Stimulated activated naive B cell treated with anti-CD40 and anti-IgM and Interleukin-4, amounts not matched to agents 10 μg/mL and 1 μg/mL and 100 μg/mL, for 72 hours (primary cell): Measurements from ENCODE around the gene NCAPG2.

ENCODE experiments used
- ATAC-seq, 2 donors: fragments of 150-1000 bp; cut with Tn5 transposase; replicated peaks; 2 replicates each; pipeline ENCODE4 v1.10.0; 2021; ENCODE audit warnings: moderate library complexity in 1 of 2
- DNase-seq: peaks from one replicate; pipeline ENCODE4 v3.0.0; 2021
- H3K27ac Mint-ChIP-seq: one replicate; pipeline ENCODE4 v1.8.0; 2022; ENCODE audit warnings: mild to moderate bottlenecking, mixed read lengths
- H3K27me3 Mint-ChIP-seq, 2 donors: one replicate each; pipeline ENCODE4 v1.8.0; 2022; ENCODE audit warnings: mixed read lengths in 2 of 2
- H3K36me3 Mint-ChIP-seq, 2 donors: one replicate each; pipeline ENCODE4 v1.8.0; 2022; ENCODE audit warnings: mixed read lengths in 2 of 2, mild to moderate bottlenecking in 1 of 2
- H3K4me1 Mint-ChIP-seq, 2 donors: one replicate each; pipeline ENCODE4 v1.8.0; 2022; ENCODE audit warnings: mixed read lengths in 2 of 2, mild to moderate bottlenecking in 1 of 2
- H3K4me3 Mint-ChIP-seq, 2 donors: one replicate each; pipeline ENCODE4 v1.8.0; 2022; ENCODE audit warnings: mild to moderate bottlenecking in 2 of 2, mixed read lengths in 2 of 2, moderate library complexity in 1 of 2
- H3K9me3 Mint-ChIP-seq, 2 donors: one replicate each; pipeline ENCODE4 v1.8.0; 2022; ENCODE audit warnings: mixed read lengths in 2 of 2, mild to moderate bottlenecking in 1 of 2

NCAPG2 gene

GRCh38 chr7:158588878-158589442, 115.6 kb downstream of the NCAPG2 start:
- H3K9me3 Mint-ChIP-seq = peaks cover 2 to 5% of the 10 kb centered on the region in 2 donors
- H3K4me3 Mint-ChIP-seq = peak overlapping the region; percentile 68 to 70
- H3K27me3 Mint-ChIP-seq = peaks cover 41 to 45% of the 10 kb centered on the region in 2 donors
- H3K27ac Mint-ChIP-seq = peak overlapping the region; percentile 6
- H3K36me3 Mint-ChIP-seq = peaks cover 0 to 3% of the 10 kb centered on the region in 2 donors
- peaks cover 11 to 16% of the 10 kb centered on the region in 2 donors for H3K4me1 Mint-ChIP-seq
- no peak for ATAC-seq
- DNase-seq = no peak

- peaks cover 11 to 16% of the 10 kb centered on the region in 2 donors for H3K4me1 Mint-ChIP-seq
- peak overlapping the region; percentile 68 to 70 for H3K4me3 Mint-ChIP-seq
- ATAC-seq (peak in 1 of 2 donors; percentile 10), DNase-seq (no peak)
- H3K9me3 Mint-ChIP-seq = peaks cover 5 to 6% of the 10 kb centered on the region in 2 donors
- peak overlapping the region; percentile 6 for H3K27ac Mint-ChIP-seq
- peaks cover 3% of the 10 kb centered on the region in 2 donors for H3K36me3 Mint-ChIP-seq
- H3K27me3 Mint-ChIP-seq = peaks cover 48 to 51% of the 10 kb centered on the region in 2 donors
These were observed 116.3 kb downstream of the NCAPG2 start for GRCh38 chr7:158588085-158588877.

- peaks cover 3% of the 10 kb centered on the region in 2 donors for H3K36me3 Mint-ChIP-seq
- peak within 1 kb of the TSS; percentile 6 for H3K27ac Mint-ChIP-seq
- DNase-seq (no peak), ATAC-seq (peak; percentile 76 to 80)
- peaks cover 11 to 16% of the 10 kb centered on the region in 2 donors for H3K4me1 Mint-ChIP-seq
- H3K4me3 Mint-ChIP-seq = peak within 1 kb of the TSS; percentile 68 to 70
- H3K27me3 Mint-ChIP-seq = peaks cover 53 to 58% of the 10 kb centered on the region in 2 donors
- peaks cover 4 to 5% of the 10 kb centered on the region in 2 donors for H3K9me3 Mint-ChIP-seq
These were observed 117.2 kb downstream of the NCAPG2 start, which contains the start of gene PTPRN2 for GRCh38 chr7:158587162-158588084. Gene PTPRN2, minus strand, starts transcription at chr7:158587823.

- no peak overlapping the region for H3K27ac Mint-ChIP-seq
- H3K4me1 Mint-ChIP-seq = peaks cover 11 to 16% of the 10 kb centered on the region in 2 donors
- DNase-seq = no peak
- H3K4me3 Mint-ChIP-seq = peak overlapping the region in 1 of 2 donors; percentile 28
- peaks cover 53 to 64% of the 10 kb centered on the region in 2 donors for H3K27me3 Mint-ChIP-seq
- peaks cover 3% of the 10 kb centered on the region in 2 donors for H3K36me3 Mint-ChIP-seq
- peaks cover 4 to 5% of the 10 kb centered on the region in 2 donors for H3K9me3 Mint-ChIP-seq
- no peak for ATAC-seq
These were observed 118.0 kb downstream of the NCAPG2 start for GRCh38 chr7:158586499-158587161.

DNA sequence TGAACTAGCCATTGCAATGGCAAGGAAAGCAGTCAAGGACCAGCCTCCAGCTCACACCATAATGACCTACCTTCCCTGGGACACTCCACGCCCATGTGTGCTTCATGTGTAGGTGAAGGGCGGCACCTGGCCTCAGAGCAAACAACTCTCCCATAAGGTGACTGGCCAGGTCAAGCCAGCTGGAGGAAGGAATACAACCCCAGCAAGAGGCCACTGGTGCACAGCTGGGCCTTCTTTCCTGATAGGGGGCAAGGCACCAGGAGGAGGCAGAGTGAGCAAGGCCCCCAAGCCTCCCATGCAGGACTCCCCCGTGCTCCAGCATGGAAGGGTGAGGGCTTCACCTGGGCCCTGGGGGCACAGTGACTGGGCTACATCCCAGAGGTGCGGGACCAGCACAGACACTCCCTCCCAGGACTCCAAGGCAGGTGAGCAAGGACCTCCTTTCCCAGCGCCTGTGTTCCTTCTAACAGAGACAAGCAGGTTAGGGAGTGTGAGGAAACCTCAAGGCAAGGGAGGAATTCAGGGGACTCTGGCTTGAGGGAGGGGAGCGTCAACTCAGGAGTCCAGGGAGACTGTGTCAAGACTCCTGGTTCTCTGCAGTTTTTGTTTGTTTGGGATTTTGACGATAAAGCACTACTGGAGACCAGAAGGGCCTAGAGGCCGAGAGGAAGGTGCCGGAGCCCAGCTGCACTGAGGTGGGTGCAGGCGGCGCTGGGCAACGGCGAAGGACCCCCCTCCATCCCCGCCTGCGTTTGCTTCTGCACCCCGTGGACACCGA, 118.7 kb downstream of the NCAPG2 start:
- Mint-ChIP-seq H3K4me1 (peaks cover 11 to 16% of the 10 kb centered on the region in 2 donors), H3K27ac (peak overlapping the region; percentile 44), H3K36me3 (peaks cover 3% of the 10 kb centered on the region in 2 donors), H3K27me3 (peaks cover 53 to 64% of the 10 kb centered on the region in 2 donors), H3K9me3 (peaks cover 4 to 8% of the 10 kb centered on the region in 2 donors), H3K4me3 (peak overlapping the region; percentile 49 to 65)
- no peak for ATAC-seq
- DNase-seq = no peak

- DNase-seq = no peak
- Mint-ChIP-seq H3K36me3 (peaks cover 3% of the 10 kb centered on the region in 2 donors), H3K27me3 (peaks cover 44 to 56% of the 10 kb centered on the region in 2 donors), H3K4me1 (peaks cover 11 to 16% of the 10 kb centered on the region in 2 donors), H3K4me3 (no peak overlapping the region), H3K27ac (no peak overlapping the region), H3K9me3 (peaks cover 10 to 13% of the 10 kb centered on the region in 2 donors)
- no peak for ATAC-seq
These were observed 120.2 kb downstream of the NCAPG2 start for GRCh38 chr7:158584407-158584806.

DNA sequence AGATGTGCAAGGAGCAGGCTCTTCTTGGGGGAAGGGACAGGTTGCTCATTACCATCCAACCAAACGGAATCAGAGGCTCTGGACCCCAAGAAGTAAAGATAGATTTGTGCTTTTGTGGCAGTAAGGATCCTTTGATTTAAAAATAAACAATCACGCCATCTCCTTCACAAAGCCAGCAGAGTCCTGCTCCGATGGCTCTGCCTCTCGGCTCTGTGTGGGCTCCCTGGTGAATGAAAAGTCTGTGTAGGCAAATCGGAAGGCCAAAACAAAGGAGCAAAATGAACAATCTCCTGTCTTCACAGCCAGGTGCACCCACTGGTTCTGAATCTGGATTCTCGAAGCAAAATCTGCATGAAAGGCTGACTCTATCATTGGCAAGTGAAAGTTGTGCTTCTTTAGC, 120.8 kb downstream of the NCAPG2 start:
- peaks cover 3% of the 10 kb centered on the region in 2 donors for H3K36me3 Mint-ChIP-seq
- peaks cover 7 to 15% of the 10 kb centered on the region in 2 donors for H3K9me3 Mint-ChIP-seq
- peaks cover 38 to 50% of the 10 kb centered on the region in 2 donors for H3K27me3 Mint-ChIP-seq
- peaks cover 9 to 13% of the 10 kb centered on the region in 2 donors for H3K4me1 Mint-ChIP-seq
- no peak overlapping the region for H3K4me3 Mint-ChIP-seq
- ATAC-seq (no peak), DNase-seq (no peak)
- H3K27ac Mint-ChIP-seq = no peak overlapping the region

DNA sequence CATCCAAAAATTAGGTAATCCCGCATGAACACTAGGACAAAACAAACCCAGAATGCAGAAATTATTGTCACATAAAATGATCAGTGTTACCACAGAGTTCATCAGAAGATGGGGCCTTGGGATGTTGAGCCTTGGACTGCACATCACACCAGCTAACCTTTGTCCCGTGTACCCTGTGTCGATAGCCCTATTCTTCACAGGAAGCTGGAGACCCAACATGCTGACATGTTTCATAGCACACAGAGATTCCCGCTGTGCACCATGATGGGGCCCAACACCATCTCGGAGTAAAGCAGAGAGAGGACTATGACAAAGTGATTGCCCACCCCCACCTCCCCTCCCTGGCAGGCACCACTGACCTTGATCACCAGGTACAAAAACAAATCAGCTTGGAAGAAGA, 121.5 kb downstream of the NCAPG2 start:
- Mint-ChIP-seq H3K27ac (no peak overlapping the region), H3K4me3 (no peak overlapping the region), H3K9me3 (peaks cover 5 to 17% of the 10 kb centered on the region in 2 donors), H3K4me1 (peaks cover 7 to 10% of the 10 kb centered on the region in 2 donors), H3K36me3 (peaks cover 3% of the 10 kb centered on the region in 2 donors), H3K27me3 (peaks cover 34 to 43% of the 10 kb centered on the region in 2 donors)
- no peak for ATAC-seq
- DNase-seq = no peak

DNA sequence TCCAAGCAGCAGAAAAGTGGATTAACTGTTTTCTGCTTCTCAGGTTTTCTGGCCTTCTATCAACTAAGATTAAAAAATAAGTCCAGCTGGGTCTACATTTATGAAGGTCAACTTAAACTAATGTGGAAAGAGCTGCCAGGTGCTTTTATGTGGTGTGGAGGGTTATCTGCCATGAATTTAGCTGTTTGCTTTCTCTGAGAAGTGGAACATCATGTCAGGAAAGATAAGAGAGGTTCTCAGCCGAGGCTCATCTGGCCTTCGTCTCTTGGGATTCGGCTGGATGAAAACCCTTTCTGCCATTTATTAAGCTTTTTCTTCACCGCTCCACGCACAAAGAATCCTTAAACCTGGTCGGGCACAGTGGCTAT, 122.5 kb downstream of the NCAPG2 start:
- DNase-seq (no peak), ATAC-seq (no peak)
- Mint-ChIP-seq H3K9me3 (peaks cover 5 to 17% of the 10 kb centered on the region in 2 donors), H3K27me3 (peaks cover 34 to 43% of the 10 kb centered on the region in 2 donors), H3K36me3 (peaks cover 3% of the 10 kb centered on the region in 2 donors), H3K4me3 (no peak overlapping the region), H3K27ac (no peak overlapping the region), H3K4me1 (peaks cover 7 to 10% of the 10 kb centered on the region in 2 donors)

DNA sequence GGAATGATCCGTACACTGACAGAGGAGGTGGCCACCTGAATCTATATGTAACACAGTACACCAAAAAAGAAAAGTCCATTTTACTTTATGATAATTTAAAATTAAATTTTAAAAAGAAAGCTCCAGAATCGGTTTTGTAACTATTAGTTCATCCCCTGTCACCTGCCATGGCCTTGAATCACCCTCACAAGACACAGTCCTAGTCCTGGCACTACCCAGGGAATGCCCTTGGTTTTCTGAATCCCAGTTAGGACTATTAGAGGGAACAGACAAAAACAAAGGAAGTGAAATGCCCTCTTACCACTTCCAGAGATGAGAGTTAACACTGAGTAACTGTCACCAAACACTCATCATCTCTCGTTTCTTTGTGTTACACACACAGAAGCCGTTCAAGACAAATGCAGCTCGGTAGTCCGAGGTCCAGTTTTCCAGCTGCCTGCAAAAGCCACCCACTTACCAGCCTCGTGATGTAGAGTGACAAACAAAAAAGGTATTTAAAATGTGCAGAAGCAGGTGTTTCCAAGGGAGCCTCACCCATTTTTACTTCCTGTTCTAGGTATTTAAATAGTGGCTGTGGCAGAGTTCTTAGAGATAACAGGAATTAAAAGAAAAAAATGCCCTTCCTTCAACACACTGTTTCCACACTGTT, 123.0 kb downstream of the NCAPG2 start:
- H3K27me3 Mint-ChIP-seq = peaks cover 34 to 42% of the 10 kb centered on the region in 2 donors
- ATAC-seq = no peak
- H3K27ac Mint-ChIP-seq = no peak overlapping the region
- peaks cover 3% of the 10 kb centered on the region in 2 donors for H3K36me3 Mint-ChIP-seq
- no peak overlapping the region for H3K4me3 Mint-ChIP-seq
- no peak for DNase-seq
- peaks cover 5 to 17% of the 10 kb centered on the region in 2 donors for H3K9me3 Mint-ChIP-seq
- H3K4me1 Mint-ChIP-seq = peaks cover 7 to 10% of the 10 kb centered on the region in 2 donors
